Effector CD4-positive, alpha-beta T cell (primary cell): ENCODE data around the gene CCDC116.
"Not testable (repeated sequence)": the region's sequence is repeated elsewhere in the genome, so short reads cannot be mapped to it uniquely, and the experiment has no call there.

Experiments
- DNase-seq: peaks from one replicate; pipeline ENCODE4 v3.0.0-alpha.2; 2020

CCDC116 gene

GRCh38 chr22:21609556-21610157, 22.9 kb upstream of the CCDC116 start:
- DNase-seq: not testable (repeated sequence)

- DNase-seq: no peak
Observed at GRCh38 chr22:21611210-21611977, 21.2 kb upstream of the CCDC116 start.

- no peak for DNase-seq
Observed at GRCh38 chr22:21612858-21613257, 19.7 kb upstream of the CCDC116 start.

GRCh38 chr22:21613553-21614233, 18.9 kb upstream of the CCDC116 start:
- no peak for DNase-seq

GRCh38 chr22:21615731-21616130, 16.8 kb upstream of the CCDC116 start:
- DNase-seq: no peak

GRCh38 chr22:21617337-21617736, 15.2 kb upstream of the CCDC116 start:
- not testable (repeated sequence) for DNase-seq

- DNase-seq: no peak
Observed at GRCh38 chr22:21621025-21621424, 11.5 kb upstream of the CCDC116 start.

GRCh38 chr22:21622011-21622918, 10.3 kb upstream of the CCDC116 start:
- no peak for DNase-seq

- DNase-seq: no peak
Observed at GRCh38 chr22:21622919-21623647, 9.5 kb upstream of the CCDC116 start.

GRCh38 chr22:21623648-21623970, 9.0 kb upstream of the CCDC116 start:
- no peak for DNase-seq

GRCh38 chr22:21624120-21624879, 8.3 kb upstream of the CCDC116 start:
- peak; percentile 37 for DNase-seq

GRCh38 chr22:21624880-21625791, 7.4 kb upstream of the CCDC116 start:
- DNase-seq: no peak

GRCh38 chr22:21626073-21626734, 6.4 kb upstream of the CCDC116 start:
- no peak for DNase-seq

GRCh38 chr22:21626735-21627469, 5.7 kb upstream of the CCDC116 start:
- no peak for DNase-seq

GRCh38 chr22:21628386-21629254, 3.9 kb upstream of the CCDC116 start:
- DNase-seq: no peak

- DNase-seq: peak; percentile 96
Observed at GRCh38 chr22:21629255-21630149, 3.1 kb upstream of the CCDC116 start, which contains the start of gene YDJC. Gene YDJC, minus strand, starts transcription at chr22:21630022. Its CDS starts 8 bp downstream, at chr22:21630014.

GRCh38 chr22:21631025-21631424, 1.5 kb upstream of the CCDC116 start:
- no peak for DNase-seq
